ENCODE results near the gene LNPEP.

LNPEP gene

DNA sequence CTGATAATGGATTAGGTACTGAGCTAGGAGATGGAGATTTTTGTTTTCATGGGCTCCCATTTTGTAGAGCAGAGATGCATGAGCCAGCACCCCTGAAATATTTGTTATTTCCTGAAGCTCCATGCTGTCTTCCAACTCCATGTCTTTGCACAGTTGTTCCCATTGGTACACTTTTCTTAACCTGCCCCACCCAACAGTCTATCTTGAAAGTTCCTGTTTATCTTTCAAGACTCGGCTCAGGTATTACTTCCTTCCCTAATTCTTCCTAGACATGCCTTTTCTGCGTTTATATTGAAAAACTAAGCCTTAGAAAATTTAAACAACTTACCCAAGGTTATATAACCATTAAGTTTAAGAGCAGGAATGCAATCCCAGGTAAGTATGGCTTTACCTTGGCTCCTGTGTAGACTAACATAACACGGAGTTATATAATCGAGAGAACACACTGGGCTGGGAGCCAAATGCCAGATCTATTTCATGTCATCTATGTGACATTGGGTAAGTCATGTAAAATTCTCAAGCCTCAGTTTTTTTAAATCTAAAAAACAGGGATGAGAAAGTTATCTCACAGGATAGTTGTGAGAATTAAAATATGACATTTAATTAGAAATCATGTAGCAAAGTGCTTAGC lies 139.1 kb downstream of the LNPEP start:
- H3K9me3 ChIP-seq (ENCODE audit: insufficient read depth, low read length, severe bottlenecking): no peaks in the 10 kb centered on the region
- no peak overlapping the region for H3K27ac ChIP-seq (ENCODE audit: low read length)
- H3K4me2 ChIP-seq (ENCODE audit: insufficient read depth, low read length): no peak overlapping the region
- TF ChIP-seq CTCF (IDR thresholded peaks at IDR 0.05; ENCODE audit: borderline replicate concordance, extremely low read depth, low read length, poor library complexity, severe bottlenecking) (no peak), EZH2 (IDR thresholded peaks at IDR 0.05; ENCODE audit: borderline replicate concordance, low read depth, low read length, severe bottlenecking) (no peak)
- DNase-seq (no peak), ATAC-seq (ENCODE audit: insufficient read depth, low read depth) (no peak)
- no peaks in the 10 kb centered on the region for H4K20me1 ChIP-seq (ENCODE audit: insufficient read depth, low read length)
- H3K27me3 ChIP-seq (ENCODE audit: insufficient read depth, low read length, poor library complexity): no peaks in the 10 kb centered on the region
- H3K4me3 ChIP-seq (ENCODE audit: low read depth in 1 of 2, low read length in 2 of 2): no peak overlapping the region
- H2AFZ ChIP-seq (ENCODE audit: low read depth, low read length): no peak overlapping the region
- H3K9ac ChIP-seq (ENCODE audit: low read depth, low read length): no peak overlapping the region
- no peaks in the 10 kb centered on the region for H3K36me3 ChIP-seq (ENCODE audit: insufficient read depth, low read length)
- no peaks in the 10 kb centered on the region for H3K79me2 ChIP-seq (ENCODE audit: insufficient read depth, low read length)
- H3K4me1 ChIP-seq (ENCODE audit: insufficient read depth, low read length): no peaks in the 10 kb centered on the region

GRCh38 chr5:97075649-97076048 lies 139.8 kb downstream of the LNPEP start:
- ATAC-seq (ENCODE audit: insufficient read depth, low read depth) (no peak), DNase-seq (no peak)
- Histone ChIP-seq H3K4me2 (ENCODE audit: insufficient read depth, low read length) (no peak overlapping the region), H3K4me1 (ENCODE audit: insufficient read depth, low read length) (no peaks in the 10 kb centered on the region), H4K20me1 (ENCODE audit: insufficient read depth, low read length) (no peaks in the 10 kb centered on the region), H3K27me3 (ENCODE audit: insufficient read depth, low read length, poor library complexity) (no peaks in the 10 kb centered on the region), H3K9ac (ENCODE audit: low read depth, low read length) (no peak overlapping the region), H3K79me2 (ENCODE audit: insufficient read depth, low read length) (no peaks in the 10 kb centered on the region), H3K9me3 (ENCODE audit: insufficient read depth, low read length, severe bottlenecking) (no peaks in the 10 kb centered on the region), H3K4me3 (ENCODE audit: low read depth in 1 of 2, low read length in 2 of 2) (no peak overlapping the region), H3K27ac (ENCODE audit: low read length) (no peak overlapping the region), H2AFZ (ENCODE audit: low read depth, low read length) (no peak overlapping the region), H3K36me3 (ENCODE audit: insufficient read depth, low read length) (no peaks in the 10 kb centered on the region)
- TF ChIP-seq CTCF (IDR thresholded peaks at IDR 0.05; ENCODE audit: borderline replicate concordance, extremely low read depth, low read length, poor library complexity, severe bottlenecking) (no peak), EZH2 (IDR thresholded peaks at IDR 0.05; ENCODE audit: borderline replicate concordance, low read depth, low read length, severe bottlenecking) (no peak)

GRCh38 chr5:97076098-97076497 lies 140.2 kb downstream of the LNPEP start:
- Histone ChIP-seq H3K36me3 (ENCODE audit: insufficient read depth, low read length) (no peaks in the 10 kb centered on the region), H3K27ac (ENCODE audit: low read length) (no peak overlapping the region), H3K4me2 (ENCODE audit: insufficient read depth, low read length) (no peak overlapping the region), H4K20me1 (ENCODE audit: insufficient read depth, low read length) (no peaks in the 10 kb centered on the region), H3K4me1 (ENCODE audit: insufficient read depth, low read length) (peaks cover under 1% of the 10 kb centered on the region; the same call in 1 of the 2 replicates), H3K27me3 (ENCODE audit: insufficient read depth, low read length, poor library complexity) (no peaks in the 10 kb centered on the region), H3K9ac (ENCODE audit: low read depth, low read length) (no peak overlapping the region), H3K4me3 (ENCODE audit: low read depth in 1 of 2, low read length in 2 of 2) (no peak overlapping the region), H3K9me3 (ENCODE audit: insufficient read depth, low read length, severe bottlenecking) (no peaks in the 10 kb centered on the region), H2AFZ (ENCODE audit: low read depth, low read length) (no peak overlapping the region), H3K79me2 (ENCODE audit: insufficient read depth, low read length) (no peaks in the 10 kb centered on the region)
- TF ChIP-seq EZH2 (IDR thresholded peaks at IDR 0.05; ENCODE audit: borderline replicate concordance, low read depth, low read length, severe bottlenecking): no peak
- TF ChIP-seq CTCF (IDR thresholded peaks at IDR 0.05; ENCODE audit: borderline replicate concordance, extremely low read depth, low read length, poor library complexity, severe bottlenecking): no peak
- DNase-seq: no peak
- no peak for ATAC-seq (ENCODE audit: insufficient read depth, low read depth)
